HG02852 (cell line): ENCODE data around the gene MLANA.
A peak's percentile ranks its signal among the peaks of the same experiment; 100 is the strongest.

Source experiments
- ATAC-seq: cut with Tn5 transposase; IDR thresholded peaks from one replicate; pipeline ENCODE4 v1.9.1; 2021; ENCODE audit warnings: mild to moderate bottlenecking, moderate library complexity; ENCODE audit not compliant: unreplicated experiment

The MLANA gene, protein sequence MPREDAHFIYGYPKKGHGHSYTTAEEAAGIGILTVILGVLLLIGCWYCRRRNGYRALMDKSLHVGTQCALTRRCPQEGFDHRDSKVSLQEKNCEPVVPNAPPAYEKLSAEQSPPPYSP

DNA sequence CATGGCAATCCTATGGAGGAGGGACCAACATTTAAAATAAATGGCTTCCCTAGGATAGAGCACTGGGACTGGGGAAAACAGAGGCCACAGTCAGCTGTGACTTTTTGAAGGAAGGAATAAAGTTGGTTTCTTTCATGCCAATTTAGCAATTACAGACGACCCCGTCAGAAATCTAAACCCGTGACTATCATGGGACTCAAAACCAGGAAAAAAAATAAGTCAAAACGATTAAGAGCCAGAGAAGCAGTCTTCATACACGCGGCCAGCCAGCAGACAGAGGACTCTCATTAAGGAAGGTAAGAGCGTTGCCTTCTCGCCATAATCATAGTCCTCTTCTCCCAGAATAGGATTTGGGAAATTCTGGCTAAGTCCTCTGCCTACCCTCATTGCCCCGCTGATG is at the start of gene MLANA:
Gene MLANA (plus strand): TSS at position 249 of the 400 bp plus-strand sequence. CDS start 1,586 bp downstream, outside the sequence.
- ATAC-seq: no peak

DNA sequence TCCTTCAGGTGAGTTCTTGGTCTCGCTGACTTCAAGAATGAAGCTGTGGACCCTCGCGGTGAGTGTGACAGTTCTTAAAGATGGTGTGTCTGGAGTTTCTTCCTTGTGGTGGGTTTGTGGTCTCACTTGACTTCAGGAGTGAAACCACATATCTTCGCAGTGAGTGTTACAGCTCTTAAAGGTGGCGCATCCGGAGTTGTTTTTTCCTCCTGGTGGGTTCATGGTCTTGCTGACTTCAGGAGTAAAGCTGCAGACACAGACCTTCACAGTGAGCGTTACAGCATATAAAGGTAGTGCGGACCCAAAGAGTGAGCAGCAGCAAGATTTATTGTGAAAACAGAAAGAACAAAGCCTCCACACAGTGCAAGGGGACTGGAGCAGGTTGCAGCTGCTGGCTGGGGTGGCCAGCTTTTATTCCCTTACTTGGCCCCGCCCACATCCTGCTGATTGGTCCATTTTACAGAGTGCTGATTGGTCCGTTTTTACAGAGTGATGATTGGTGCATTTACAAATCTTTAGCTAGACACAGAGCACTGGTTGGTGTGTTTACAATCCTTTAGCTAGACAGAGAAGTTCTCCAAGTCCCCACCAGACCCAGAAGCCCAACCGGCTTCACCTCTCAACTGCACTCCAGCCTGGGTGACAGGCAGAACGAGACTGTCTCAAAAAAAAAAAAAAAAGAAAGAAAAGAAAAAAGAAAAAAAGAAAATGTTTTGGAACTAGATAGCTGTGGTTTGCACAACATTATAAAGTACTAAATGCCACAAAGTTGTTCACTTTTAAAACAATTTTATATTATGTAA is 48.7 kb upstream of the MLANA start:
- ATAC-seq: no peak

DNA sequence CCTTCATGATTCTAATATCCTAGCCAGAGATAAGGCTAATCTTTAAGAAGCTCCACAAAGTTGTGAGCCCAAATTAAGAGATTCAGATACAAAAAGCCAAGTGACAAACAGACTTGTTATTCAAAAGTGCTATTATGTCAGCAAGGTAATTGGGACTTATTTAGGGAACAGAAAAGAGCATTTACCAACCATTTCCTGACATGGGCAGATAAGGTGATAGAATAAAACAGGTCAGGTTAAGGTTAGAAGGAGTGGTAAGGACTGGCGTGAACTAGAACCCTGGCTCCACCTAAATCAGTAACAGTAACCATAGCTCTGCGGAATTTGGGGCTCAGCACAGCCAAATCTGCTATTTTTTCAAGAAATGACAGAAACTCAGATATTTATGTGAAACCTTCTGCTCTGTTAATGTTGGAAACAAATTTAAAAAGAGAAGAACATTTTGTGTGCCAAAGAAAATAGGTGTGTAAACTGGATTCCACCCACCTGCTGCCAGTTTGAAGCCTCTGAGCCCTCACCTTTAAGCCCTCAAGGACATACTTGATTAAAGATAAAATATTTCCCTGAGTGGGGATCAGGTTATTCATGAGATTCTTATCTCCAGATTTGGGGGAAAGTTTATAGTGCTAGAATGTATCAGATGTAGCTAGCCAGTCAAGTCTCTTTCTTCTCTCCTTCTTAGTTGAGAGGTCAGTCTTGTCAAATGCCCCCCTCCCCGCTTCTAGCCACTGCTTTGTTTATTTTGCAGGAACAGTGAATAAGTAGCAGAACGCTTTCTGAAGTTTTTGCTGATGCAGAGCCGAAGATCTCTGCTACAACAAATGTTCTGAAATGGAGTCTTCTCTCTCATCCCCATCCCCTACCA is 47.5 kb upstream of the MLANA start:
- ATAC-seq: no peak

DNA sequence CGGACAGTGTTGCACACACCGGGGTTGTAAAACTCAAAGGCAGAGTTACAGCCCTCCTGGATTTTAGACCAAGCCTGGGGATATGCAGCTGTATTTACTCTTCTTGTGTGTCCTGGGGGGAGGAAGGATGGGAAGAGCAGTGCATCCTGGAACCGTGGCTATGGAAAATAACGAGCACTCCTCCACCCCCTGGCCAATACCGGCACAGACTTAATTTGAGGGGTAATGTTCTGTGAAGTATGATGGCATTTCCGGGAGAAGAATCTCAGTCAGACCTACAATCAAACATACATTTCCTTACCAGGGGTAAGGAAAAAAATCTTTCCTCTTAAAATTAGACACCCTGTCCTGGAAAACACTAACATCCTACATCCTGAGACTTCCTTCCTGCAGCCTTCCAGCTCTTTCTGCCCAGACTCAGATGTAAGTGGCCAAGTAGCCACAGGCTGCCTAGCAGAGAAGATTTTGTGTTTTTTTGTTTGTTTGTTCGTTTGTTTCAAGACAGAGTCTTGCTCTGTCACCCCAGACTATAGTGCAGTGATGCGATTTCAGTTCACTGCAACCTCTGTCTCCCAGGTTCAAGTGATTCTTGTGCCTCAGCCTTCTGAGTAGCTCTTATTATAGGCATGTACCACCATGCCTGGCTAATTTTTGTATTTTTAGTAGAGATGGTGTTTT is 46.8 kb upstream of the MLANA start:
- no peak for ATAC-seq

DNA sequence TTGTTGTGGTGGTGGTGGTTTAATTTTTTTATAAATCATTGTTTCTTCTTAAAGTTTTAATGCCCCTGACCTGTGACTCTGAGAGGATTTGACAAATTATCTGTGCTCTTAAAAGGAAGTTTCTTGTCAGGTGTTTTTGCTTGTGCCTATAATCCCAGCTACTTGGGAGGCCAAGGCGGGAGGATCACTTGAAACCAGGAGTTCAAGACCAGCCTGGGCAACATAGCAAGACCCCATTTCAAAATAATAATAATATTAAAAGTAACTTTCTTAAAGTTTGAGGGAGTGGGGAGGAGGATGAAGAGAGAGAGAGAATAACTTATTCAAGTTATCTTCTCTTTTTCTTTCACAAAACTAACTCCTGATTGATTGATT is 45.5 kb upstream of the MLANA start:
- ATAC-seq: no peak

DNA sequence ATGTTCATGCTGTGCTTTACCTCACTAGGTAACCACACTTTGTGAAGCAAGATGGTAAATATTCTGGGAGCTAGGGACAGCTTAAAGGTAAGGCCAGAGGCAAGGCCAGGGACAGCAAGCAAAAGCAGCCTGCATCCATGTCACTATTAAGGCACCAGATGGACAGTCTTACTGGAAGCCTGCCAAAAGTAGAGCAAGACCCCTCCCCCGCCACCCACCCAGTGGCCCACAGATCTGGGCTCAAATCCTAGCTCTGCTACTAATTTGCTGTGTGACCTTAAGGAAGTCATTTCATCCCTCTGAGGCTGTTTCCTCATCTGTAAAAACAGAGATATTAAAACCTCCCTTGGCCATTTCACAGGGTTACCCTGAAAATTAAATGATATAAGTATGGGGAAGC is 44.6 kb upstream of the MLANA start:
- ATAC-seq: no peak

DNA sequence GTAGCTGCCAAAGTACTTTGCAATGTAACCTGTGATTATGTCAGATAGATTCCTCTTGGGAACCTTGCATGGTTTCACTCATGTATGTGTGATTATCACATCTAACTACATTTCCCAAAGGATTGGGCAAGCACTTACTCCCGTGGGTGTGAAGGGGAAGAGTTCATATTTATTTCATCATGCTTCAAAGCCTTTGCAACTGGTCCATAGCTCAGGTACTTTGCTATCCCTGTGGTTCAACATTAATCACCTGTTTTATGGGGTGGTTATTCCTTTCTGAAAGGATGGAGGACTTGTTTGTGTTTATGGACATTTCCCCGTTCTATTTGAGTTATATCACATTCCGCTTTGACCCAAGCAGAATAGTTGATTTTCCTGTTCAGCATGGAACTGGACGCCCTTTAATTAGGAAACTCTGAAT is 44.2 kb upstream of the MLANA start:
- no peak for ATAC-seq

DNA sequence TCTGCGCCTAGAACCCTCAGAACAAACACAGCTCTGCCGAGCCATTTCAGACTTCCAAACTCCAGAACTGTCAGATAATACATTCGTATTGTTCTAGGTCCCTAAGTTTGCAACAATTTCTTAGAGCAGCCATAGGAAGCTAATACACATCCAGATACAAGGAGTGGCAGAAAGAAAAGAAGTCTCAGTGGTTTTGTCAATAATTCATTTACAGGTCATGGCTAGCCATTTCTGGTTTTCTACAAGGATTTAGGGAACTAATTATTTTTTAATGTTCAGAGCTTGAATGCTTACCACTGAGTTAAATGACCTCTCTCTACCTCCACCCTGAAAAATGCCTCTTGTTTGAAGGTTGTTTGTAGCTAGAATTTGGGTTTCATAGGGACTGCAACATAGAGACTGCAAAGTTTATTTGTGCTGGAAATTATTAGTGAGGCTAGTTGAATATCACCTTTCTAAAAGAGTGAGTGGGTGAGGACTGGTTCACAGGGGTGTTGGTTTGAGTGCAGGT is 42.3 kb upstream of the MLANA start:
- ATAC-seq: no peak

DNA sequence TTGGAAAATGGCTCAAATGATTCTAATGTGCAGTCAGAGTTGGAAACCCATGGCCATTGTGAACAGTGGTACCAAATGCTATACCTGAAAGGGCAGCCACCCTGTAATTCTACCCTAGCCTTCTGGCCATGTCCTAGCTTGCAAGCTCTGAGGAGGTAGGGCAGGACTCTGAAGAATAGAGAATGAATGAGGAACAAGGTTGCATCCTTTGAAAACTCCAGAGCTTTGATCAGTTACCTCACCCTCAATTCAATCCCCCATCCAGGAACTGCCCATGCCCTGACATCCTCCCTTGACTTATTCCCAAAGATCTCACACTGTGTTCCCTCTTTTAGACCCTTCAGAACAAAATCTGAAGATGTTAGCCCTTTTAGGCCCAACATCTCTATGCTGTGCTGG is 40.0 kb upstream of the MLANA start:
- no peak for ATAC-seq

DNA sequence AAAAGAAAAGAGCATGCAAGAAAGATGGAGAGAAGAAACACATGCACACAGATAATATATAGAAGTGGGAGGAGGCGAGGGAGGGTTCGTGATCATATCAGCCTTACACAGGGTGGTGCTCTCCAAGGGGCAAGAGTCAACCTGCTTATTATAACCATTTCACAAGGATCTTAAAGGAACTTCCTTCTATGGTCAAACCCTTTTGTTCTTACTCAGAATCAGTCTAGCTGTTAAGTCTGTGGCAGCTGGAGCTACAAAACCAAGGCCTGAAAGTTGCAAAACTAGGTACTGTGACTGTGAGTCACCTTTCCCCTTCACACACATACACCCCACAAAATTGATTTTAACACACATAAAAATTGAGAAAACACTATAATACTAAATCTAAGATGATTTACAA is 39.2 kb upstream of the MLANA start:
- peak; percentile 95 for ATAC-seq

DNA sequence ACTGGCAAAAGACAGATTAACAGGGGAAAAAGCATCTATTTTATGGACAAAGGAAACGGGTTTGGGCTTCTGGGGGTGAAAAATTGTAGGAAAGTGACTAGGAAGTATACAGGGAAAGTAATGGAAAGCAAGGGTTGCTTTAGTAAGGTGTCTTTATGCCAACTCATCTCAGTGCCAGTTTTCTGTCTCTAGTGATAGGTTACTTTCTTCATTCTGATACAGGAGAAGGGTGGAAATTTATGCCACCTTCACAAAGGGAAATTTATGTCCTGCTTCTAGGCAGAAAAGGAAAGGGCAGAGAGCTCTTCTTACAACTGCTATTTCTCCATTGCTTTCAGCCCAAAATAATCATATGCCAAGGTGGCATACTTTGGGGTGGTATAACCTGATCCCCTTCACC is 37.7 kb upstream of the MLANA start:
- ATAC-seq: no peak

DNA sequence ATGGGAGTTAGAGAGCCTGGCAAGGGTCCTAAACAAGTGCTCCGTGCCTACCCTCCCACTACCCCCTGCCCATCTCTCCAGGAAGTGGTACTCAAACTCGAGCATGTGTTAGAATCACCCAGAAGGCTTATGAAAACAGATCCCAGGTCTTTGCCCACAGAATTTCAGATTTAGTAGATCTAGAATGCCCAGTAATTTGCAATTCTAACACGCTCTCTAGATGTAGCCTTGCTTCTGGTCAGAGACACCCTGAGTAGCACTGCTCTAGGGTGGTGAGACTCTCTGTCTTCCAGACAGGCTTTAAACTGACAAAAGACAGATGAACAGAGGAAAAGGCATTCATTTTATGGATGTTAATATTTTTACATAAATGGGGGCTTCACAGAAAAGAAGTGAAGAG is 37.1 kb upstream of the MLANA start:
- ATAC-seq: no peak

DNA sequence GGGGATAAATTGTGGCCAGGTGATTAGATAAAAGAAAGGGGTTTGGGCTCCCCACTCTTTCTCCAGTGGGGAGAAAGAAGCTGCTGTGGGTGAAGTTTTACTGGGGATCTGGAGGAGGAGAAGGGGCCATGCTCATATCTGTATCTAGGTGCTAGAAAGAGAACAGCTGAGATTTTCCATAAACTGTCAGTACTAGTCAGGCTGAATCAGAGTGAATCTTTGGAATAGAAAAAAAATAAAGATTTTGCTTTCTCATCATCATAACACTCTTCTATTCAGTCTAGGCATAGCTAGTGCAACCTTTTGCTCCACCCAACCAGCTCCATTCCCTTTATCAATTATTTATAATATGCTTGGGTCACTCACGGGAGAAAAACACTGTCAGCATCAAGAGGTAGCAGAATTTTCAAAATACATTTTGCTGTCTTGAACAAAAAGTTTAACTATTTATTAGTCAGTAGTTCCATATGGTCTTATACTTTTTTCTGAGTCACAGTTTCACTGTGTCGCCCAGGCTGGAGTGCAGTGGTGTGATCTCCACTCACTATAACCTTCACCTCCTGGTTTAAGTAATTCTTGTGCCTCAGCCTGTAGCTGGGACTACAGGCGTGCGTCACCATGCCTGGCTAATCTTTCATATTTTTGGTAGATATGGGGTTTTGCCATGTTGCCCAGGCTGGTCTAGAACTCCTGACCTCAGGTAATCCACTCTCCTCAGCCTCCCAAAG is 36.5 kb upstream of the MLANA start:
- ATAC-seq: no peak

DNA sequence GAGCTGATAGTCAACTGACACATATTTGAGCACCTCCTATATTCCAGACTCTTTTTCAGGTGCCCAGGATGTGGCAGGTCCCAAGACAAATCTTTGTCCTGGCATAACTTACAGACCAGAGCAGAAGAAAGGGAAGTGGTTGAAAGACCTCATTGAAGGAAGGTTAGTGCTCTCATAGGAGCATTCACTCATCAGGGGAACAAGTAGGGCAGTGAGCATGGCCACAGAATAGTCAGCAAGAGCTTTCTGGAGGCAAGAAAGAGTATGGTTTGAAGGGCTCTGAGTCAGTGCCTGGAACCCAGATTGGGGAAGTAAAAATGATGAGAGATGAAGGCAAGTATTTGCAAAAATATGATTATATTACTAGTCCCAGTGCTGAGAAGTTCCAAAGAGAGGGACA is 32.8 kb upstream of the MLANA start:
- ATAC-seq: no peak

DNA sequence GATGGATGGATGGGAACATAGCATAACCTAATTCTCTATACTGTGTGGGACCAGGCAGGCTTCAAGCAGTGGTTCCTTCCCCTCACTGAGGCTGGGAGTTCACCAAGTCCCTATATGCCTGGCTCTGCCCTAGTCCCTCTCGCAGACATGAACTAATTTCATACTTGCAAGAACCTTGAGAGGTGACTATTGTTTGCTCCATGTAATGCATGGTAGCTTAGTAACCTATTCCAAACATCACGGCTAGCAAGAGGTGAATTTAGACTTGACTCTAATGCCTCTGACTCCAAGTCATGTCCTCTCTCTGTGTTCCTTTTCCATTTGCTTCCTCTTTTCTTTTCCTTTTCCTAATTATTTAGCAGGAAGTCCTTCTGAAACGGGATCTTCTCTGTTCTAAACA is 31.9 kb upstream of the MLANA start:
- no peak for ATAC-seq

DNA sequence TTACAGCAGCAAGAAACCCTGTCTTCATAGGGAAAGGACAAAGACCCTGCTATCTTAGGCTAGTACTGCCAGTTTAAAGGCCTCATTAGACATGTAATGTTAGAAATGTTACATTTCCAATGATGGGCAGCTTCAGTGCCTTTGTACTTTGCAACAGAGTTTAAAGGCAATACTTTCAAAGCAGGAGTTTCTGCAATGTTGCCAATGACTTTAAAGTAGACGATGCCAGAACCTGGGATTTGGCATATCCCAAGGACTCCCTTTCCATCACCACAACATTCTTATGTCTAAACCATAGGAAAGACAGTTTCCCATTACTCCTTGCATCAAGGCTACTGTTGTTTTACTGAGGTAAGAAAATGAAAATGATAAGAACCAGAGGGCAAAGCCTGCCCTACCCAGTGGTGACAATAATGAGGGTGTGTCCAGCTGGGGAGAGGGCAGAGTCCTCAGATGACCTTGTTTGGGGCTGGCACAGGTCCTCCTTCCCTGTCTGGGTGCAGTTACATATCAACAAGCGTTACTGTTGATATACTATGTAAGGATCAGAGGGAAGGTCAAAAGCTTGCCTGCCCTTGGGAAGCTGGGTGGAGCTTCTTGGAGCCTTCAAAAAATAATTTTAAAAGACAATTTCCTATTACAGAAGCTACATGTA is 27.5 kb upstream of the MLANA start:
- no peak for ATAC-seq

DNA sequence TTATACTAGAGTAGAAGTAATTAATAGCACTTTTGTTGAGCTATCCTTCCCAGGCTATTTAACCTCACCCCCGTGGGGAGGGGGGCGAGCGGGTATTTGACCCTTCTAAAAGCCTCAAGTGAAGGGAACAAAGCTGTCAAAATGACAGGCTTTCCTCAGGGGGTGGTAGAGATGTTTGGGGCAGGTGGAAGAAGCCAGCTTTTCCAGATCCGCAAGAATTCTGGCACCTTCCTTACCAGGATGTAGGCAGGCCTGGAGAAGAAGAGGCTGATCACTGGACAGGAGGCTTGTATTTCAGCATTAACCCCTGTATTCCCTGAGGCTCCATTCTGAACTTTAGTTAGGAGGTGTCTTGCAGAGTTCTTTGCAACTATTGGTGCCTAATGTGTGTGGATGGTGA is 26.2 kb upstream of the MLANA start:
- no peak for ATAC-seq

DNA sequence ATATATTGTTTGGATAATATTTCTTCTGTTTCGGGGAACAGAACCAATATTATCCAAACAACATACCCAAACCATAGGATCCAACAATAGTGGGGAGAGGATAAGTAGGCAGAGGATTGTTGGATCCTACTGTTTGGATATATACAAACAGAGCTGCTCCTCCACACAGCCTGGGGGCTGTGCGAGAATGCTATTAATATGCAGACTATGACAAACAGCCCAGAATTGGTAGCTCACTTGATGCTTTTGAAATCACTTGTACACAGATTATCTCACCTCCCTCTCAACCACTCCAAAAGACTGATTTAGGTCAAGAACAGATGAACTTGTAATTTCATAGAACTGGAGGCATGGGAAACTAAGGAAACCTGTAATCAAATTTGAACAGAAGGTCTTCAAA is 24.4 kb upstream of the MLANA start:
- ATAC-seq: no peak

DNA sequence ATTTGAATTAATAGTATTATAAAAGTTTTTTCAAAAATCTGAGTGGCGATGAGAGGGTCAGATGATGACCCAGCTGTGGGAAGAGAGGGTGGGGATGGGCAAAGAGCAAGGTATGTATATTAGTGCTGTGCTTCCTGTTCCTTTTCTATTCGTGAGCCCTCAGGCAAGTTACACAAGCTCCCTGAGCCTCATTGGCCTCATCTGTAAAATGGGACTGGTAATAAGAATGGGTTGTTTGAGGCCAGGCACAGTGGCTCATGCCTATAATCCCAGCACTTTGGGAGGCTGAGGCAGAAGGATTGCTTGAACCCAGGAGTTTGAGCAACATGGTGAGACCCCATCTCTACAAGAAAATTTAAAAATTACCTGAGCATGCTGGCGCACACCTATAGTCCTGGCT is 24.0 kb upstream of the MLANA start:
- ATAC-seq: no peak

DNA sequence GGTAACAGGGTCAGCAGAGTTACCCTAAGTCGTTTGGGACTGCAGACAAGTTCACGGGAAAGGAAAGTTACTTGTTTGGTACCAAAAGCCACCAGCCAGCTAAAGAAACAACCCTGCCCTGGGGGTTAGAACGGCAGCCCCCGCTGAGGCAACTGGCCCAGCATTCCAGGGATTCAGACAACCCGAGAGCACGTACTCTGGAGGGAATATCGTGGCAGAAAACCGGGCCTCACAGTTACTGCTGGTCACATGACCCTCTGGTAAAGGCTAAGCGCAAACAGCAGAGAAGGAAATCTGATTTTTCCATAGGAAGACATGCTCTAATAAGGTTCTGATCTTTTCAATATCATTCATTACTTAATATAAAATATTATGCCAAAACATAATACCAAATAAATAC is 22.5 kb upstream of the MLANA start:
- ATAC-seq: no peak
